ENCODE results near the gene TMC1. TPM values are rescaled to one million over a fixed set of nuclear protein-coding genes. Genes with fewer than 3 reads are reported as not detected.

The TMC1 gene
- total and polyA plus RNA-seq, 2 of the 13 experiments (the other 11 are each of a cell fraction or from before 2014, with no cell fraction given) = 0.02 to 0.03 TPM

DNA sequence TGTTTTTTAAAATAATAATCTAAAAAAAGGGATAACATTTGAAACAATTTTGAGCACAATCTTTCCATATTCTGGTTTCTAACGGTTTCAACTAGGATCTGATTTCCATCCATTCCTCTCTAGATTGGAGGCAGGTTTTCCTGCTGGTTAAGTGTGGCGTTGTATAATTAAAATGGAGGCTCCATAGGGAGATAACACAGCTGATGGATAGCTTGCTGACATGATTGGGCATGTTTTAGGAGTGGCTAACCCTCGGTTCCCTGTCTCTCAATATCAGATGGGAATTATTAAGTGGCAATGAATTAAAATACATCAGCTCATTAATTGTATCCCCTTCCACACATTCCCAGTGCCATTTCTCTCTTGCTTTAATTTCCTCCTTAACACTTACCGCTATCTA, 222.4 kb downstream of the TMC1 start:
- no peaks in the 10 kb centered on the region for H3K9me3 ChIP-seq (ENCODE audit: low read length)
- no peaks in the 10 kb centered on the region for H3K36me3 ChIP-seq (replicated peaks in 1 of 2; ENCODE audit: control insufficient read depth in 1 of 2, insufficient read depth in 2 of 2, low read length in 2 of 2)
- TF ChIP-seq ZNF441 (CRISPR knock-in tag; IDR thresholded peaks at IDR 0.05; ENCODE audit: borderline replicate concordance) (no peak), ZNF101 (CRISPR knock-in tag; IDR thresholded peaks at IDR 0.05; ENCODE audit: borderline replicate concordance, low read depth) (no peak), MED1 (CRISPR knock-in tag; IDR thresholded peaks at IDR 0.05) (no peak), ONECUT2 (CRISPR knock-in tag; IDR thresholded peaks at IDR 0.05) (no peak), MBD4 (IDR thresholded peaks at IDR 0.05; ENCODE audit: borderline replicate concordance, low read length) (no peak), CBFB (CRISPR knock-in tag; IDR thresholded peaks at IDR 0.05) (no peak), RBAK (CRISPR knock-in tag; IDR thresholded peaks at IDR 0.05) (no peak), SYNCRIP (IDR thresholded peaks at IDR 0.05; ENCODE audit: insufficient read depth, low read depth, low read length) (no peak)
- in situ Hi-C loops (cut with HindIII; ENCODE audit: extremely low pct_ligation_motif_present, low pct_unique_long_range_greater_than_20kb) (no loop called here), intact Hi-C loops (cut with micrococcal nuclease; ENCODE audit: unreplicated experiment) (no loop called here)
- no peak overlapping the region for H3K9ac ChIP-seq (ENCODE audit: insufficient read depth, low read depth, low read length)
- POLR2A ChIA-PET = no interaction called here
- no peaks in the 10 kb centered on the region for H3K4me1 ChIP-seq (ENCODE audit: insufficient read depth, low read length)
- no peak for DNase-seq (ENCODE audit: low spot score)
- H3K27ac ChIP-seq (ENCODE audit: extremely low read length, insufficient read depth, low read length) = no peak overlapping the region
- BruUV-seq (replicated peaks) = no TSS peak
- 2% methylated on average over 4 of the region's 4 CpGs for WGBS (ENCODE audit: low lambda C conversion rate)
- H3K4me2 ChIP-seq (ENCODE audit: low read depth, low read length) = no peak overlapping the region
- H2AFZ ChIP-seq (ENCODE audit: low read length) = no peak overlapping the region
- no peak overlapping the region for H3K4me3 ChIP-seq (replicated peaks in 1 of 3; ENCODE audit: insufficient read depth in 1 of 3, low read depth in 2 of 3, low read length in 3 of 3)
- H3K27me3 ChIP-seq (ENCODE audit: control insufficient read depth in 1 of 2, insufficient read depth in 2 of 2, low read length in 2 of 2) = no peaks in the 10 kb centered on the region
- no peak for ATAC-seq
- CTCF ChIA-PET (ENCODE audit: low intra/inter-chr PET ratio, low total read pairs) = no interaction called here
- H4K20me1 ChIP-seq (ENCODE audit: insufficient read depth, low read length) = no peaks in the 10 kb centered on the region
- no peak for FAIRE-seq
- no peaks in the 10 kb centered on the region for H3K79me2 ChIP-seq (ENCODE audit: insufficient read depth, low read length)

DNA sequence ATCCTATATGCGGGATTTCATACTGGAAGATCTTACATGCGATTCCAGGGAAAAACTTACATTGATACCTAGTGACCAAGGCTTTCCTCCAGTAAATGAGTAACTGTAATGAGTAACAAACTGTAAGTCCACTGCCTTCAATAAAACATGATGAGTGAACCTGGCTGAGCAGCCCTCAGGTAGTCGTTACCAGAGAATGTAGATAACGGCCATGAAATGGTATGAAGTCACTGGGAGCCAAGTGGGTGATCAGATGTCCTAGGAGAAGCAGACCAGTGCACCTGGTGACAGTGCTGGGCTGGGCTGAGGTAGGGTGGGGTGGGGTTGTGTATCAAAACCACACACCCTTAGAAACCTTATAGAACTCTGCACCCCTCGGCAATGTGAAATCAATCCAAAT, 227.9 kb downstream of the TMC1 start:
- BruUV-seq (replicated peaks) = no TSS peak
- FAIRE-seq (no peak), ATAC-seq (no peak), DNase-seq (ENCODE audit: low spot score) (no peak)
- Histone ChIP-seq H3K27ac (ENCODE audit: extremely low read length, insufficient read depth, low read length) (no peak overlapping the region), H2AFZ (ENCODE audit: low read length) (no peak overlapping the region), H4K20me1 (ENCODE audit: insufficient read depth, low read length) (no peaks in the 10 kb centered on the region), H3K79me2 (ENCODE audit: insufficient read depth, low read length) (no peaks in the 10 kb centered on the region), H3K4me2 (ENCODE audit: low read depth, low read length) (no peak overlapping the region), H3K27me3 (ENCODE audit: control insufficient read depth in 1 of 2, insufficient read depth in 2 of 2, low read length in 2 of 2) (0 out of 5 replicates have a peak, but pooled peaks cover 0 to under 1% of the 10 kb centered on the region in 2 experiments), H3K4me3 (replicated peaks in 1 of 3; ENCODE audit: insufficient read depth in 1 of 3, low read depth in 2 of 3, low read length in 3 of 3) (no peak overlapping the region), H3K9ac (ENCODE audit: insufficient read depth, low read depth, low read length) (no peak overlapping the region), H3K36me3 (replicated peaks in 1 of 2; ENCODE audit: control insufficient read depth in 1 of 2, insufficient read depth in 2 of 2, low read length in 2 of 2) (no peaks in the 10 kb centered on the region), H3K9me3 (ENCODE audit: low read length) (no peaks in the 10 kb centered on the region), H3K4me1 (ENCODE audit: insufficient read depth, low read length) (no peaks in the 10 kb centered on the region)
- 16% methylated on average over 5 of the region's 5 CpGs for WGBS (ENCODE audit: low lambda C conversion rate)
- in situ Hi-C loops (cut with HindIII; ENCODE audit: extremely low pct_ligation_motif_present, low pct_unique_long_range_greater_than_20kb) = no loop called here
- ChIA-PET POLR2A (no interaction called here), CTCF (ENCODE audit: low intra/inter-chr PET ratio, low total read pairs) (no interaction called here)
- intact Hi-C loops (cut with micrococcal nuclease; ENCODE audit: unreplicated experiment) = no loop called here
- no peak for TF ChIP-seq ZNF616 (CRISPR knock-in tag; IDR thresholded peaks at IDR 0.05; ENCODE audit: low read depth)
- no peak for TF ChIP-seq RBAK (CRISPR knock-in tag; IDR thresholded peaks at IDR 0.05)
- TF ChIP-seq SMARCC2 (IDR thresholded peaks at IDR 0.05) = no peak
- TF ChIP-seq, protein P1, sequence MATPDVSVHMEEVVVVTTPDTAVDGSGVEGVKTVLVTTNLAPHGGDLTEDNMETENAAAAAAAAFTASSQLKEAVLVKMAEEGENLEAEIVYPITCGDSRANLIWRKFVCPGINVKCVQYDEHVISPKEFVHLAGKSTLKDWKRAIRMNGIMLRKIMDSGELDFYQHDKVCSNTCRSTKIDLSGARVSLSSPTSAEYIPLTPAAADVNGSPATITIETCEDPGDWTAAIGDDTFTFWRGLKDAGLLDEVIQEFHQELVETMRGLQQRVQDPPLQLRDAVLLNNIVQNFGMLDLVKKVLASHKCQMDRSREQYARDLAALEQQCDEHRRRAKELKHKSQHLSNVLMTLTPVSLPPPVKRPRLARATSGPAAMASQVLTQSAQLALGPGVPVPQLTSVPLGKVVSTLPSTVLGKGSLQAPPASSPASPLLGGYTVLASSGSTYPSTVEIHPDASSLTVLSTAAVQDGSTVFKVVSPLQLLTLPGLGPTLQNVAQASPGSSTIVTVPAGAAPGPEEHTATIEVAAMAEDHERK (CRISPR knock-in tag; IDR thresholded peaks at IDR 0.05; ENCODE audit: low read depth) = no peak
- TF ChIP-seq ZNF383 (CRISPR knock-in tag; IDR thresholded peaks at IDR 0.05; ENCODE audit: borderline replicate concordance) = no peak
- no peak for TF ChIP-seq ARID2 (CRISPR knock-in tag; IDR thresholded peaks at IDR 0.05; ENCODE audit: borderline replicate concordance)
- TF ChIP-seq, protein P2, sequence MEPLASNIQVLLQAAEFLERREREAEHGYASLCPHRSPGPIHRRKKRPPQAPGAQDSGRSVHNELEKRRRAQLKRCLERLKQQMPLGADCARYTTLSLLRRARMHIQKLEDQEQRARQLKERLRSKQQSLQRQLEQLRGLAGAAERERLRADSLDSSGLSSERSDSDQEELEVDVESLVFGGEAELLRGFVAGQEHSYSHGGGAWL (CRISPR knock-in tag; IDR thresholded peaks at IDR 0.05) = no peak
- TF ChIP-seq, protein P3, sequence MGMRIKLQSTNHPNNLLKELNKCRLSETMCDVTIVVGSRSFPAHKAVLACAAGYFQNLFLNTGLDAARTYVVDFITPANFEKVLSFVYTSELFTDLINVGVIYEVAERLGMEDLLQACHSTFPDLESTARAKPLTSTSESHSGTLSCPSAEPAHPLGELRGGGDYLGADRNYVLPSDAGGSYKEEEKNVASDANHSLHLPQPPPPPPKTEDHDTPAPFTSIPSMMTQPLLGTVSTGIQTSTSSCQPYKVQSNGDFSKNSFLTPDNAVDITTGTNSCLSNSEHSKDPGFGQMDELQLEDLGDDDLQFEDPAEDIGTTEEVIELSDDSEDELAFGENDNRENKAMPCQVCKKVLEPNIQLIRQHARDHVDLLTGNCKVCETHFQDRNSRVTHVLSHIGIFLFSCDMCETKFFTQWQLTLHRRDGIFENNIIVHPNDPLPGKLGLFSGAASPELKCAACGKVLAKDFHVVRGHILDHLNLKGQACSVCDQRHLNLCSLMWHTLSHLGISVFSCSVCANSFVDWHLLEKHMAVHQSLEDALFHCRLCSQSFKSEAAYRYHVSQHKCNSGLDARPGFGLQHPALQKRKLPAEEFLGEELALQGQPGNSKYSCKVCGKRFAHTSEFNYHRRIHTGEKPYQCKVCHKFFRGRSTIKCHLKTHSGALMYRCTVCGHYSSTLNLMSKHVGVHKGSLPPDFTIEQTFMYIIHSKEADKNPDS (CRISPR knock-in tag; IDR thresholded peaks at IDR 0.05) = no peak
- no peak for TF ChIP-seq ZNF749 (CRISPR knock-in tag; IDR thresholded peaks at IDR 0.05; ENCODE audit: borderline replicate concordance)
- no peak for TF ChIP-seq SMAD9 (CRISPR knock-in tag; IDR thresholded peaks at IDR 0.05)

Data from HepG2 (cell line).